GM12801 (cell line): ENCODE measurements around the gene CELF1.

Experiments used
- CTCF ChIP-seq: IDR thresholded peaks from one replicate; pipeline ENCODE4 v1.5.1; 2011; ENCODE audit warnings: control low read depth; ENCODE audit not compliant: insufficient read length; ENCODE audit errors: extremely low read depth

Gene CELF1

GRCh38 chr11:47571895-47572294, 19.0 kb upstream of the CELF1 start:
- TF ChIP-seq CTCF = no peak

- no peak for TF ChIP-seq CTCF
Measured at GRCh38 chr11:47571357-47571729, 18.4 kb upstream of the CELF1 start.

DNA sequence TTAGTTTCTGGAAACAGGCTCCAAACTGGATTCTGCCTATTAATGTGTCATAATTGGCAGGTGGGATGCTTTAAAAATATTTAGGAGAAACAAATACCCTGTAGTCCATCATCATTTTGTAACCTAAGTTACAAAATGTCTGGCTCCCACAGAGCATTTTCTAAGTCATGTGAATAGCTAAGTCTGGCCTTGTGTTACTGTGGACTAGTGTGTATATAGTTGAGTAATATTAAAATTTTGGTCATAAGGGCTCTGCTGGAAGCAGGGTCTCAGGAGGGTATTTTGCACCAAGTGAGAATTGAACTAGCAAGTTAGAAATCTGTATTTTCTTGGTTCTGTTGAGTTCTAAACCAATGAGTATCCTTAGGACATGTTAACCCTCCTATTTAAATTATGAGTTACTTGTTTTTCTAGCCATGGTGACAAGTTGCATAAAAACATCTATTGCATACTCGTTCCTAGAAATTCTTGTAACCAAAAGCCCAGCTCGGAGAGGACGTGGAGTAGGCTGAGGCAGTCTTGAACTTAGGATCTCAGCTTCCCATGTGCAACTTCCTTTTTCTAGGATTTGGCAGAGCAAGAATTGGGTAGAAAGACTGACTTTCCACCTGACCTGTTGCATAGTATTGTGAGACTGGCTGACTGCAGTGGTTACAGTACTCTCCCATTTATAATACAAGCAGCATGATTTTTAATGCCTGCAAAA, 17.9 kb upstream of the CELF1 start:
- TF ChIP-seq CTCF = no peak

- no peak for TF ChIP-seq CTCF
Measured at GRCh38 chr11:47569646-47570045, 16.7 kb upstream of the CELF1 start.

DNA sequence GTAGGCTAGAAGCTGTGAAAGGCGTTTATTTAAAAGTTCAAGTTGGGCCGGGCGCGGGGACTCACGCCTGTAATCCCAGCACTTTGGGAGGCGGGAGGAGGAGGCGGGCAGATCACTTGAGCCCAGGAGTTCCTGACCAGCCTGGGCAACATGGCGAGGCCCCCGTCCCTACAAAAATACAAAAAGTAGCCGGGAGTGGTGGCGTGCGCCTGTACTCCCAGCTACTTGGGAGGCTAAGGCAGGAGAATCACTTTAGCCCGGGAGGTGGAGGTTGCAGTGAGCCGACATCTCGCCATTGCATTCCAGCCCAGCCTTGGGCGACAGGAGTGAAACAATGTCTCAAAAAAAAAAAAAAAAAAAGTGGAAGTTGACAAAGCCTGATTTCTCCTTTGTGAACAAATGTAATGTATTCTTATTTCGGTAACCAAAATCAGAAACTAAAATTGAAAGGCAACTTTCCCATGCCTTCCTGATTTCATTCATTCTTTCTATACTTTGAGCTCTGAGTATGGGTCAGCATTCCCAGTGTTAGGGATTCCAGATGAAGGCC, 13.3 kb upstream of the CELF1 start:
- TF ChIP-seq CTCF = no peak

GRCh38 chr11:47565340-47566148, 12.6 kb upstream of the CELF1 start, which contains the start of gene PTPMT1:
Gene PTPMT1 (plus strand): TSS chr11:47565599. CDS start chr11:47565623, 24 bp downstream.
- TF ChIP-seq CTCF = no peak

DNA sequence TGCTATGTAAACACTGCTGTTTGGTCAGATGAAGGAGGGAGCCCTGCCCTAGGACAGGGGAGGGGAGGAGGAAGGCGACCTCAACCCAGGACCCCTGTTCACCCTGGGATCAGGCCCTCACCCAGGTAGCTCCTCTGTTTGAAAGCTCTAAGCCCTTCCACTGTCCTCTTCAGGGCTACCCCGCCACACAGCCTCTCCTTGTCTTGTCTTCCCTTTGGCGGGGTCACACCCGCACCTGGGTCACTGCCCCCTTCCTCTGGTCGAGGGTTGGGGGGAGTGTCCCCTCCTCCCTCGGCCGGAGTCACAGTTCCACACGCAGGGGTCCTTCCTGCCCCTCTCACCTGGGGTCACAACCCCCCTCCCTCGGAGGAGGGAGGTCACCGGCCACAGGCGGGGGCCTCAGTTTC, 12.0 kb upstream of the CELF1 start:
- no peak for TF ChIP-seq CTCF
